ENCODE data around the gene SUMF1.

DNA sequence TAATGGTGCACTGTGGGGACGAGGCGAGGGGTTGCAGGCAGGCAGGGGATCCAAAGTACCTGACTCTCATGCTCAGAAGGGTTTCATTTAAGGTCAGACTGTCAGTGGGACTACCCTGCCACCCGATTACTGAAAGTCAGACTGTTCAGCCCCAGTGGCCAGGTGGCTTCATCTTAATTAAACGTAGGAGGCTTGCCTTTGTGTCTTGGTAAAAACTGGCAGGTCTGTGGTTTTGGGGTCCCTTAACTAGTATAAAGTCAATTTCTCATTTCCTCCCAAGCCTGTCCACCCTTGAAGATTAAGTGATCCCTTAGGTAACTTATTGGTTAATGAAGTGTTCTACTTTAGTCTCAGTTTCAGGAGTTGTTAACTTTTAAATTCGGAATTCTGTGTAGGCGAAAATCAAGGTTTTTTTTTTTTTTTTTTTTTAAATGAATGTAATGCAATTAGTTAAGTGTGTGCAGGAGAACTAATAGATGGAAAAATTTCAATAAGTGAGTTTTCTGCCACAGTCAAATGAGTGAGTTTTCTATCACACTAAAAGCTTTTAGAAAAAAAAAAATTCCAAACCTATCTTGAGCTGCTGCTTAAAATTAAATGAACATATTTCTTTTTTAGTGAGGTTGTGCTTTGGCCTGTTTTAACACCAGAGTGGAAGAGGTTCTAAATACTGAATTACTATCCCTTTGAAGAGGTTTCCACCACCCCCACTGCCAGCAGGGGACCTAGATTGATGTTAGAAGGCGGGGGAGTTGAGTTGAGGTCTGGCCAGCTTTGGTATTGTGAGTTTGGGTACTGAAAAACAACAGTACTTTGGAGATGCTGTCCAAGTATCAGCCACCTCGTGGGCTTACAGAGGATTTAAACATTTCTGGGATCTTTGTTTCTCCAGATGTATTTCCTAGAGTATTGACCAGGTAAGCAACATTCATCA, 41.2 kb upstream of the SUMF1 start:
- TF ChIP-seq CREB1 (IDR thresholded peaks at IDR 0.05; ENCODE audit: low read depth), result no peak
- TF ChIP-seq TAF1 (IDR thresholded peaks at IDR 0.05; ENCODE audit: low read depth), result no peak
- TF ChIP-seq MAX (IDR thresholded peaks at IDR 0.05), result no peak
- TF ChIP-seq, protein P1, sequence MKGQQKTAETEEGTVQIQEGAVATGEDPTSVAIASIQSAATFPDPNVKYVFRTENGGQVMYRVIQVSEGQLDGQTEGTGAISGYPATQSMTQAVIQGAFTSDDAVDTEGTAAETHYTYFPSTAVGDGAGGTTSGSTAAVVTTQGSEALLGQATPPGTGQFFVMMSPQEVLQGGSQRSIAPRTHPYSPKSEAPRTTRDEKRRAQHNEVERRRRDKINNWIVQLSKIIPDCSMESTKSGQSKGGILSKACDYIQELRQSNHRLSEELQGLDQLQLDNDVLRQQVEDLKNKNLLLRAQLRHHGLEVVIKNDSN (IDR thresholded peaks at IDR 0.05), result no peak
- no peak for TF ChIP-seq RAD21 (IDR thresholded peaks at IDR 0.05; ENCODE audit: low read depth)
- TF ChIP-seq EP300 (IDR thresholded peaks at IDR 0.05; ENCODE audit: borderline replicate concordance), result no peak
- TF ChIP-seq, protein P2, sequence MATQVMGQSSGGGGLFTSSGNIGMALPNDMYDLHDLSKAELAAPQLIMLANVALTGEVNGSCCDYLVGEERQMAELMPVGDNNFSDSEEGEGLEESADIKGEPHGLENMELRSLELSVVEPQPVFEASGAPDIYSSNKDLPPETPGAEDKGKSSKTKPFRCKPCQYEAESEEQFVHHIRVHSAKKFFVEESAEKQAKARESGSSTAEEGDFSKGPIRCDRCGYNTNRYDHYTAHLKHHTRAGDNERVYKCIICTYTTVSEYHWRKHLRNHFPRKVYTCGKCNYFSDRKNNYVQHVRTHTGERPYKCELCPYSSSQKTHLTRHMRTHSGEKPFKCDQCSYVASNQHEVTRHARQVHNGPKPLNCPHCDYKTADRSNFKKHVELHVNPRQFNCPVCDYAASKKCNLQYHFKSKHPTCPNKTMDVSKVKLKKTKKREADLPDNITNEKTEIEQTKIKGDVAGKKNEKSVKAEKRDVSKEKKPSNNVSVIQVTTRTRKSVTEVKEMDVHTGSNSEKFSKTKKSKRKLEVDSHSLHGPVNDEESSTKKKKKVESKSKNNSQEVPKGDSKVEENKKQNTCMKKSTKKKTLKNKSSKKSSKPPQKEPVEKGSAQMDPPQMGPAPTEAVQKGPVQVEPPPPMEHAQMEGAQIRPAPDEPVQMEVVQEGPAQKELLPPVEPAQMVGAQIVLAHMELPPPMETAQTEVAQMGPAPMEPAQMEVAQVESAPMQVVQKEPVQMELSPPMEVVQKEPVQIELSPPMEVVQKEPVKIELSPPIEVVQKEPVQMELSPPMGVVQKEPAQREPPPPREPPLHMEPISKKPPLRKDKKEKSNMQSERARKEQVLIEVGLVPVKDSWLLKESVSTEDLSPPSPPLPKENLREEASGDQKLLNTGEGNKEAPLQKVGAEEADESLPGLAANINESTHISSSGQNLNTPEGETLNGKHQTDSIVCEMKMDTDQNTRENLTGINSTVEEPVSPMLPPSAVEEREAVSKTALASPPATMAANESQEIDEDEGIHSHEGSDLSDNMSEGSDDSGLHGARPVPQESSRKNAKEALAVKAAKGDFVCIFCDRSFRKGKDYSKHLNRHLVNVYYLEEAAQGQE (IDR thresholded peaks at IDR 0.05; ENCODE audit: low read depth), result no peak
- no peak for TF ChIP-seq CEBPB (IDR thresholded peaks at IDR 0.05)
- TF ChIP-seq FOXM1 (IDR thresholded peaks at IDR 0.05; ENCODE audit: borderline replicate concordance, low read depth), result no peak
- TF ChIP-seq TCF12 (IDR thresholded peaks at IDR 0.05; ENCODE audit: low read depth), result no peak
- TF ChIP-seq NFIC (IDR thresholded peaks at IDR 0.05), result no peak
- TF ChIP-seq TEAD4 (IDR thresholded peaks at IDR 0.05), result no peak

All from Ishikawa (cell line).